NCI-H2107 treated with DMSO at 0.1 percent for 48 hours (cell line): Measurements from ENCODE around the gene ITM2C.

Experiments
- DNase-seq: peaks from one replicate; lab custom pipeline; 2025; ENCODE audit not compliant: unreplicated experiment; lab: John Stamatoyannopoulos, UW

The ITM2C gene

GRCh38 chr2:230906471-230907230 is 41.9 kb downstream of the ITM2C start:
- DNase-seq, result no peak

DNA sequence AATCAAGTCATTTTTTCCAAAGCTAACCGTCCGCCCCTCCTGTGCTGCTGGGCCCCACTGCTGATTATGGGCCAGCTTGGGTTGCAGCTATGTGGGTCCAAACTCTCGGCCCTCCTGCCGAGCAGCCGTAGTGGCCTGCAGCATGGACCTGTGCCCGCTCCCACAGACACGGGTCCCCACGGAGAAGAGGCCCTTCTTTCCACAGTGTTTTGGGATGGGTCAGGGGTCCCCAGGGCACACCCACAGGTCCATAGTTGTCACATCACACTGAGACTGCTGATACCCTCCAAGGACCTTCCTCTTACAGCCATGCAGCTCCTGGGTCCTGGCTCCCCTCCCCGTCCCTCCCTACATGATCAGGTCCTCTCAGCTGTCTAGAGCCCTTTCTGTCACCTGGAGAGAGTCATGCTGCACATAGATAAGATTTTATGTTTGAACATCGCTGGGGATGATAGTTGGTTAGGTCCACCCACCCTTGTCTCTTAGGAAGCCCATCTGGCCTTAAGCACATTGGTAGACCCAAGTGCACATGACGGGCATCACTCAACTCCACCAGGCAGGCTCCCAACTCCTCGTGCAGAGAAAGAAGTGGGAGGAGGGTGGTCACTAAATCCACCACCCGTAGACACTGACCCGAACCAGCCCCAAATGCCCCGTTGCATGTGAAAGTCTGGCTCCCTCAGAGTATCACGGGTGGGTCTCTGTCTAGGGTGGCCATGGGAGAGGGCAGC is 42.8 kb downstream of the ITM2C start:
- DNase-seq, result no peak

- no peak for DNase-seq
Measured at GRCh38 chr2:230908092-230908594, 43.4 kb downstream of the ITM2C start.

- no peak for DNase-seq
Measured at GRCh38 chr2:230908595-230909191, 44.0 kb downstream of the ITM2C start.

- DNase-seq, result no peak
Measured at GRCh38 chr2:230909841-230910545, 45.3 kb downstream of the ITM2C start.

- DNase-seq, result no peak
Measured at GRCh38 chr2:230910546-230911177, 45.9 kb downstream of the ITM2C start.

- no peak for DNase-seq
Measured at GRCh38 chr2:230912046-230912445, 47.3 kb downstream of the ITM2C start.

DNA sequence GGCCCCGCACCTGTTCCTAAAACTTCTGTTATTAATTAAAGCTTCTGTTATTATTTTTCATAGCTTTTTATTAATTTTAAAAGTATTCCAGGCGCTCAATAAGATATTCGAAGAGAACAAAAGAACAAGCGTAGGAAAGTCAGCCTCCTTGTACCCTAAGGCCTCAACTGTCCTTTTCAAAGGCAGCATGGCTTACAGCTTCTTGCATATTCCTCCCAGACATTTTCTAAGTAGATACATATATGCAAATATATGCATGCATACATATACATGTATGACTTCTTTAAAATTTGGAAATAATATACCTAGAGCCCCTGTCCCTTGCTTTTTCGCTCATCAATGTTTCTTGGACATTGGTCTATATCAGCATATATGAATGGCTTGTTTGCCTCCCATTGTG is 48.0 kb downstream of the ITM2C start:
- no peak for DNase-seq

DNA sequence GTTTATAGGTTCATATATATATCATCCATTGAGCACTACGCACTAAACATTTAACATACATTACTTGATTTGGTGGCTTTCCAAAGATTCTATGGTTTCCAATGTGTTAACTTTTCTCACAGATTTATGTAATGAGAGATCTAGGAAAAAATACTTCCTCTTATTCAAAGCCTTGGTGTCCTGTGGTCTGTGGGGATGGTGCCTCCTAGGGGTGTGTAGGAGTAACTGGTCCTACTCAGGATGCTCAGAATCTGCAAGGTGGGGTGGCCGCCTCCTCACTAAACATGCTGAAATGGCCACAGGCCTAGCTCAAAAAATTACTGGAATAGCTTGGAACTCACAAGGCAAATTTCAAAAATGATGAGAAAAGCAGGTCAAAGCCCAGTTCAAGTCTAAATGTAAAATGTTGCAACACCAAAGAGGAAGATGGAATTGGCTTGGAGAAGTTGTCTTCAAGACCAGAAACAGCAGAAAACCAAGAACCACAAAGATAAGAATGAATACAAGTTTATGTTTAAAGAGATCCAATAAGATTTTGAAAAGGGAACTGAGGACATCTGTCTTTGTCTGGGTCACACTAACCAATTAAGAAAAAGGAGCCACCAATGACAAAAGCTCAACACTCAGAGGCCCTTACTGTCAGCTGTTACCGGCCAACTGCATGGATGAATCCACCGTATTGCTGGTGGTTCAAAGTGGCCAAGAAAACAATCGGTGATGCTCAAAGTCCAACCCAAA is 48.8 kb downstream of the ITM2C start:
- no peak for DNase-seq

DNA sequence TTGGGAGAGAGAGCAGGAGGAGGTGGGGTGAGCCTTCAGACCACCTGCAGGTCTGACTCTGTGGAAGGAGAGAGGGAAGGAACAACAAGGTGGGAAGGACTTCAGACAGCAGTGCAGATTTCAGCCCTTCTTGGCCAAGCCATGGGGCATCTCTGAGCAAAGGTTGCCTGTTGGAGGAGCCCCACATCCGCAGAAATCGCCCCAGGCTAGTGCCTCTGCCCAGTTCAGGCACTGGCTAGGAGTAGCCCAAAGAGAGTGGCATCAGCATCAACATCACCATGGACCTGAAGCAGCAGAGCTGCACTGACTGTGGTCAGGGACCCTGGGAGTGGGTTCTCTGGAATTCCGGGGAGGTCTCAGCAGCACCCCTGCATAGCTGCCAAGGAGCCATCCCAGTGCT is 50.1 kb downstream of the ITM2C start:
- DNase-seq, result no peak

DNA sequence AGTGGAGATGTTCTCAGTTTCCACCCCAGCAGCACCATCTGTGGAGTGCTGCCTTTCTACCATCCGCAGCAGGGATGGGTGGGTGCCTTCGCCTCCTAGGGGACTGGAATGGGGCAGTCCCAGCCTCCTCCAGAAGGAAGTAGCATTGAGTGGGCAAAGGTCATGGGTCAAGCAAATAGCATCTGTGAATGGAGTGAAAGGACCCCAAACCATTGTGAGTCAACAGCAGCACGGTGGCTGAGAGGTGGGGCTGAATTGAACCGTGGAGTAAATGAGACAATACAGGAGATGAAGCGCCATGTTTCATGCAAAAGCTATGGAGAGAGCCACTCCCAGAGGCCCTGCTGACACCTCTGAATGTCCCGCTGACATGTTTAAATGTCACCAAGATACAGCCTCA is 50.6 kb downstream of the ITM2C start:
- no peak for DNase-seq

DNA sequence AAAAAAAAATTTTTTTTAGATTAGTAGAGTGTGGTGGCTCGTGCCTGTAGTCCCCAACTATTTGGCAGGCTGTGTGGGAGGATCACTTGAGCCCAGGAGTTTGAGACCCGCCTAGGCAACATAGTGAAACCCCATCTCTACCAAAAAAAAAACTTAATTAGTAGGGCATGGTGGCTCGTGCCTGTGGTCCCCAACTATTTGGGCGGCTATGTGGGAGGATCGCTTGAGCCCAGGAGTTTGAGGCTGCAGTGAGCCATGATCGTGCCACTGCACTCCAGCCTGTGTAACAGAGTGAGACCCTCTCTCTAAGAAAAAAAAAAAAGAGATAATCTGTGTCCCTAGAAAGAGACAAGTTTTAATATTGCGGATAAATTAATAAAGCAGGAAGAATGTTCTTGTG is 51.5 kb downstream of the ITM2C start:
- no peak for DNase-seq

DNA sequence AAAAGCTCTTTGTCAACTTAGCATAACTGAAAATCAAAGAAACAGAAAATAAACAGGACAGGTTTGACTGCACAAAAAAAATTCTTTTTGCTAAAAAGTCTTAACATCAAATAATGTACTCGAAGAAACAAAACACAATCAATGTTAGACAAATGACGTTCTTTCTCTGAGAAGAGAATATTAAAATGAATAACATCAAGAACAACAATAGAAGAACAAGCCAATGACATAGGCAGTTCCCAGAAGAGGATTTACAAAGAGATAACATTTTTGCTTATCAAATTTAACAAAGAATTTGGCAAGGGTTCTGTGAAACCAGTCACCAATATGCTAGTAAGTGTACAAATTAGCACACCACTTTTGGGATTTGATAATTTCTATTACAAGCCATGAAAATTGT is 54.5 kb downstream of the ITM2C start:
- no peak for DNase-seq

DNA sequence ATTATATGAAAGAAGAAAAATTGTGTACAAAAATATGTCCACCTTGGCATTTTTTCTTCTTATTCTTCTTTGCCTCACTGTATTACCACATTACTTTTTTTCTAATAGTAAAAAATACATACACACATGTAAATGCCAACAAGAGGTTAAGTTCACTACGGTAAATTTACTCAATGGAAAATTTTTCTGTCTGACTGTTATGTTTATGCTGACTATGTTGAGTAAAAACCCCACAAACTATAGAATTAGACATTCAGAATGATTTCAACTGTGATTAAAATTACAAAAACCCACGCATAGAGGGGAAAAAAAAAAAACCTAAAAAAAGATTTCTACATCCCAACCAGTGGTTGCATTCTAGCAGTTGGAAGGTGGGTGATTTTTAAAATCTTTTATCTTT is 54.9 kb downstream of the ITM2C start:
- no peak for DNase-seq

DNA sequence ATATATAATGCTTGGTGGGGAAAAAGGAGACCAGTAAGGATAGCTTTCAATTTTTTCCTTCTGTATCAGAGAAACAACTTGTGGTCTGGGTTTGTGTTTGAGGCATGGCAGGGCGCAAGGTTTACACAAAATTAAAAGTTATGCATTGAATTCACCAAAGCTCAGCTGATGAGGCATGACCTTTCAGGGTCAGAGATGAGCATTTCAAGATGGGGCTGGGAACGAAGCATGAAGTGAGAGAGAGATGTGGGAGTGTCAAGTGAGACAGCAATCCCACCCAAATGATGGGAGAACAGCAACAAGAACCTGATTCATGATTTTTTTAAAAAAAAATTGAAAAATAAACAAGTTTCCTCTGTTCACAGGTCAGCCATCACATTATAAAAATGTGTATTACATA is 55.4 kb downstream of the ITM2C start:
- no peak for DNase-seq

- no peak for DNase-seq
Measured at GRCh38 chr2:230921806-230922595, 57.3 kb downstream of the ITM2C start.

DNA sequence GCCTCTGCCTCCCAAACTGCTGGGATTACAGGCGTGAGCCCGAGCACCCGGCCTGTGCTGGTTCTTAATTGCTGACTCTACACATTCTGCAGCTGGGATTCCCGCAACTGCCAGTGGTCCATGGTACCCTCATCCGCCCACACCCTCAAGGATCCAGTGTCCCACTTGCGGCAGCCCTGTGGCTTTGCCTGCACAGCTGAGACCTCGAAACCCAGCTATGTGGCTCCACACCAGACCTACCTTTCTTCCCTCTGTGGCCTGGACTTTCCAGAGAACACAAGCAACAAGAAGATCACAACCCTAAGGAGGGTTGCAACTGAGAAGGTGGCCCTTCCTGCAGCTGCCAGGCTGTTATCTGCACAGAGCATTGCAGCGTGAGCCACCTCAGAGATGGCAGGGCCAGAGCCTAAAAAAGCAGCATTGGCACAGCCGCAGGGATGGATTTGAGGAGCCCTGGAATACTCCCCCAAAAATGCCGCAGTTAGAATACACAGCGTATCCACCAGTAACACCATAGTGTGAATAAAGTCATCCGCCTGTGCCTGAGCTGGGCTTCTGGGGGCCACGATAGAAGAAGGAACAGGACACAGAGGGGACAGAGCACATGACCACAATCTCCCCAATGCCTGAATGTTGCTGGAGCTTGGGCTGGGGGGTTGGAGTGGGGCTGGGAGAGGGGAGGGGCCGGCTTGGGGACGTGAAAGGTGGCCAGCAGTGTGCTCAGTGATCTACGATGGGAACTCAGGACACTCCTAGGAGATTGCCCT is 58.4 kb downstream of the ITM2C start:
- DNase-seq, result no peak

DNA sequence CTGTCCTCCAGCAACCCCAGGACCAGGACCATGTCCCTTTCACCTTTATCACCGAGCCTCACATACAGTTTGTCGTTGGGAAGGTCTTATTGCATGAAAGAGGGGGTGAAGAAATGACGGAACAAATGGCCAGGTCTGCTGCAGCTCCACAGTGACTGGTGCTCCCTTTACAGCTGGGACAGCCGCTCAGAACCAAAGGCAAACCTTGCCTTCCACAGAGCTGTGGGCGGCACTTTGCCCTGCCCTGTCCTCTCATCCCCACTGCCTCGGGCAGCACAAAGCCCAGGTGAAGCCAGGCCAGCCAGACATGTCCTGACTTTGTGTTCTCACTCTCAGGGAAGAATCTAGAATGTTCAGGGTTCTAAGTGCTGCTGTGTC is 59.3 kb downstream of the ITM2C start:
- DNase-seq, result no peak
